ENCODE data around the gene PPAN. TPM values are rescaled to one million over a fixed set of nuclear protein-coding genes. Genes with fewer than 3 reads are reported as not detected.

Gene PPAN
- polyA plus RNA-seq, 3 donors, result 24.7 to 38.9 (median 34.5) TPM

- no peak for DNase-seq (ENCODE audit: extremely low read depth in 1 of 11, low read depth in 9 of 11, low spot score in 4 of 11)
These were observed 51.9 kb downstream of the PPAN start for GRCh38 chr19:10158071-10158470.

DNA sequence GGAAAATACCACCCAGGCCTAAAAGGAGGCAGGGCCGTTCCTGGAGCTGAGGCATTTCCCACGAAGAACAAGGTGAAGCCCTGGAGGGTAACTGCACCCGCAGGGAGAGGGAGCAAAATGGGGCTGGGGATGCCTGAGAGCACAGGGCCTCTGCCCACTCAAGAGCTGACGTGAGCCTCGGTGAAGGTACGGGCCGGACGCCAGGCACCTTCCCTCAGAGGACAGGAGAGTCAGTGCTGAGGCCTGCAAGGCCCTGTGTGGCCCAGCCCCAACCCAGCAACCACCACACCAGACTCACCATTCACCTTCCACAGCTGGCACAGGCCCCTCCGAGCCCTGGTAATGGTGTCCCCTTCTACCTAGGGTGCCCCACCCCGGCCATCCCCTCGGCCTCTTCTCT, 52.3 kb downstream of the PPAN start:
- DNase-seq (ENCODE audit: extremely low read depth in 1 of 11, low read depth in 9 of 11, low spot score in 4 of 11), result no peak

DNA sequence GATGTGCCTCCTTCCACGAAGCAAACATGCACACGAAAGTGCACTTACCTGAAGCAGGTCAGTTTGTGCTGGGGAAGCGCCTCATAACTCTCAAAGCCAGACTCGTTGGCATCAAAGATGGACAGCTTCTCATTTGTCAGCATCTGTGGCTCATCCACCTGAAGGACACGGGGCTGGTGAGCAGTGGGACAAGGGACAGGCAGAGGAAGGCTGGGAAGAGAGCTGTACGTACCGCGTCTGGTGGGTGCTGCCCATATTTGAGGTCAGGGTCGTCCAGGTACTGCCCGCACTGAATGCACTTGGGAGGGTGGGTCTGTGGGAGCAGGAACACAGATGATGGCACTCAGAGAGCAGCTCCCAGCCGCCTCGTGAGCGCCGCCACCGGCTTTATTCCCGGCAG, 53.4 kb downstream of the PPAN start:
- DNase-seq (ENCODE audit: extremely low read depth in 1 of 11, low read depth in 9 of 11, low spot score in 4 of 11), result no peak

Other genes with a start within 250 kb of the PPAN start
- gene OLFM2, start 169.8 kb upstream of the PPAN start, polyA plus RNA-seq (ENCODE audit: insufficient read length in 3 of 3), result 10 to 100 TPM; 21.1 to 26.8 (median 21.1) TPM
- gene COL5A3, start 95.9 kb upstream of the PPAN start, polyA plus RNA-seq (ENCODE audit: insufficient read length in 3 of 3), result 1 to 10 TPM in 1 of 3 donors, under 1 TPM in 2; 0.56 to 1.7 (median 0.96) TPM
- gene RDH8, start 92.9 kb upstream of the PPAN start, polyA plus RNA-seq (ENCODE audit: insufficient read length in 3 of 3), result under 1 TPM in 1 of 3 donors, not detected in 2; 0.27 TPM
- 10 to 100 TPM; 24.1 to 31.0 (median 25.9) TPM for gene SHFL, start 20.0 kb upstream of the PPAN start, polyA plus RNA-seq (ENCODE audit: insufficient read length in 3 of 3)
- gene ANGPTL6, start 3.7 kb upstream of the PPAN start, polyA plus RNA-seq (ENCODE audit: insufficient read length in 3 of 3), result 1 to 10 TPM; 1.4 to 2.9 (median 2.9) TPM
- gene P2RY11, start 5.3 kb downstream of the PPAN start, polyA plus RNA-seq (ENCODE audit: insufficient read length in 3 of 3), result 10 to 100 TPM; 11.1 to 16.8 (median 14.6) TPM
- gene EIF3G, start 13.5 kb downstream of the PPAN start, polyA plus RNA-seq (ENCODE audit: insufficient read length in 3 of 3), result 100 to 1,000 TPM; 194 to 214 (median 205) TPM
- gene DNMT1, start 88.6 kb downstream of the PPAN start, polyA plus RNA-seq (ENCODE audit: insufficient read length in 3 of 3), result 100 to 1,000 TPM; 103 to 131 (median 113) TPM
- 10 to 100 TPM; 10.2 to 13.0 (median 12.2) TPM for gene S1PR2, start 125.0 kb downstream of the PPAN start, polyA plus RNA-seq (ENCODE audit: insufficient read length in 3 of 3)
- 10 to 100 TPM; 32.0 to 51.4 (median 50.5) TPM for gene MRPL4, start 145.9 kb downstream of the PPAN start, polyA plus RNA-seq (ENCODE audit: insufficient read length in 3 of 3)
- gene ICAM1, start 164.8 kb downstream of the PPAN start, polyA plus RNA-seq (ENCODE audit: insufficient read length in 3 of 3), result 1 to 10 TPM; 5.3 to 6.7 (median 6.7) TPM
- gene ICAM4, start 180.6 kb downstream of the PPAN start, polyA plus RNA-seq (ENCODE audit: insufficient read length in 3 of 3), result under 1 TPM; 0.22 to 0.44 (median 0.24) TPM
- gene ICAM5, start 183.6 kb downstream of the PPAN start, polyA plus RNA-seq (ENCODE audit: insufficient read length in 3 of 3), result under 1 TPM; 0.12 to 0.42 (median 0.24) TPM
- 1 to 10 TPM; 5.6 to 9.7 (median 6.3) TPM for gene ZGLP1, start 203.5 kb downstream of the PPAN start, polyA plus RNA-seq (ENCODE audit: insufficient read length in 3 of 3)
- 10 to 100 TPM; 14.5 to 23.3 (median 20.6) TPM for gene FDX2, start 209.7 kb downstream of the PPAN start, polyA plus RNA-seq (ENCODE audit: insufficient read length in 3 of 3)
- gene RAVER1, start 227.2 kb downstream of the PPAN start, polyA plus RNA-seq (ENCODE audit: insufficient read length in 3 of 3), result 10 to 100 TPM; 21.0 to 38.9 (median 37.3) TPM
- gene ICAM3, start 233.3 kb downstream of the PPAN start, polyA plus RNA-seq (ENCODE audit: insufficient read length in 3 of 3), result 10 to 100 TPM in 1 of 3 donors, 1 to 10 TPM in 2; 8.2 to 10.4 (median 10.0) TPM

Measured in renal cortex interstitium (tissue), 11 donors.